PC-9 (cell line): ENCODE data around the gene NUDT3.

Experiments
- EZH2 ChIP-seq: fragments of 200-600 bp; sonication (generic); IDR thresholded peaks from 2 replicates; pipeline ENCODE4 v1.8.0; 2017; ENCODE audit warnings: antibody characterized with exemption, low read depth
- TF ChIP-seq, protein P1 (sequence below): fragments of 200-600 bp; sonication (generic); conservative IDR thresholded peaks from 2 replicates; pipeline ENCODE4 v1.6.1; 2017; ENCODE audit warnings: mixed run types, antibody characterized with exemption, mild to moderate bottlenecking, moderate library complexity

GRCh38 chr6:34260576-34261267, 131.7 kb downstream of the NUDT3 start:
- TF ChIP-seq EZH2: no peak
- TF ChIP-seq, protein P1, sequence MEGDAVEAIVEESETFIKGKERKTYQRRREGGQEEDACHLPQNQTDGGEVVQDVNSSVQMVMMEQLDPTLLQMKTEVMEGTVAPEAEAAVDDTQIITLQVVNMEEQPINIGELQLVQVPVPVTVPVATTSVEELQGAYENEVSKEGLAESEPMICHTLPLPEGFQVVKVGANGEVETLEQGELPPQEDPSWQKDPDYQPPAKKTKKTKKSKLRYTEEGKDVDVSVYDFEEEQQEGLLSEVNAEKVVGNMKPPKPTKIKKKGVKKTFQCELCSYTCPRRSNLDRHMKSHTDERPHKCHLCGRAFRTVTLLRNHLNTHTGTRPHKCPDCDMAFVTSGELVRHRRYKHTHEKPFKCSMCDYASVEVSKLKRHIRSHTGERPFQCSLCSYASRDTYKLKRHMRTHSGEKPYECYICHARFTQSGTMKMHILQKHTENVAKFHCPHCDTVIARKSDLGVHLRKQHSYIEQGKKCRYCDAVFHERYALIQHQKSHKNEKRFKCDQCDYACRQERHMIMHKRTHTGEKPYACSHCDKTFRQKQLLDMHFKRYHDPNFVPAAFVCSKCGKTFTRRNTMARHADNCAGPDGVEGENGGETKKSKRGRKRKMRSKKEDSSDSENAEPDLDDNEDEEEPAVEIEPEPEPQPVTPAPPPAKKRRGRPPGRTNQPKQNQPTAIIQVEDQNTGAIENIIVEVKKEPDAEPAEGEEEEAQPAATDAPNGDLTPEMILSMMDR: no peak
